B cell (primary cell): ENCODE measurements around the gene MAFF.

Experiments
- EZH2 ChIP-seq: IDR thresholded peaks from 2 replicates; pipeline ENCODE4 v1.6.1; 2012; ENCODE audit warnings: borderline replicate concordance, low read depth, mild to moderate bottlenecking, moderate library complexity, low read length; ENCODE audit not compliant: insufficient read depth, poor library complexity, severe bottlenecking
- TF ChIP-seq, protein P1 (sequence below): fragments of 200-600 bp; IDR thresholded peaks from one replicate; pipeline ENCODE4 v1.8.0; 2022; ENCODE audit warnings: antibody characterized with exemption, mild to moderate bottlenecking

DNA sequence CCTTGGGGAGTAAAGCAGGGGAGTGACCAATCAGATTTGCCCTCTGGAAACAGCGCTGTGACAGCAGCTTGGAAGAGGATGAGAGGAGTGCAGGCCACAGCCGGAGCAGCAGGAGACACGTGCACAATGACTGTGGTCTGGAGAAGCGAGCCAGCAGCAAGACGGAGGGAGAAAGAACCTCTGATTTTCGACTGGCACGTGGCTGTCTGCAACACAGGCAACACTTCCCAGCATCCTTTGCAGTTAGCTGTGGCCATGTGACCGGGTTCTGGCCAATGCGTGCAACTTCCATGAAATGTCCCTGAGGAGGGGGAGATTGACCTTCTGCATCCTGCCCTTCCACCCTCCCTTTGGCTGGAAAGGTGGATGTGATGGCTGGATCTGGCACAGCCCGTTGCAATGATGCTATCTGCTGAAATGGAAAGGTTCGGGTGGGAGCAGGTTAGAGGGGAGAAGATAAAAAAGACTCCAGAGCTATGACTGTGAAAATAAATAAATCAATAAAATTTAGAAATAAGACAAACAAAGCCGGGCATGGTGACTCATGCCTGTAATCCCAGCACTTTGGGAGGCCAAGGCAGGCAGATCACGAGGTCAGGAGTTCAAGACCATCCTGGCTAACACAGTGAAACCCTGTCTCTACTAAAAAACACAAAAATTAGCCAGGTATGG, 35.7 kb upstream of the MAFF start:
- TF ChIP-seq, protein P1, sequence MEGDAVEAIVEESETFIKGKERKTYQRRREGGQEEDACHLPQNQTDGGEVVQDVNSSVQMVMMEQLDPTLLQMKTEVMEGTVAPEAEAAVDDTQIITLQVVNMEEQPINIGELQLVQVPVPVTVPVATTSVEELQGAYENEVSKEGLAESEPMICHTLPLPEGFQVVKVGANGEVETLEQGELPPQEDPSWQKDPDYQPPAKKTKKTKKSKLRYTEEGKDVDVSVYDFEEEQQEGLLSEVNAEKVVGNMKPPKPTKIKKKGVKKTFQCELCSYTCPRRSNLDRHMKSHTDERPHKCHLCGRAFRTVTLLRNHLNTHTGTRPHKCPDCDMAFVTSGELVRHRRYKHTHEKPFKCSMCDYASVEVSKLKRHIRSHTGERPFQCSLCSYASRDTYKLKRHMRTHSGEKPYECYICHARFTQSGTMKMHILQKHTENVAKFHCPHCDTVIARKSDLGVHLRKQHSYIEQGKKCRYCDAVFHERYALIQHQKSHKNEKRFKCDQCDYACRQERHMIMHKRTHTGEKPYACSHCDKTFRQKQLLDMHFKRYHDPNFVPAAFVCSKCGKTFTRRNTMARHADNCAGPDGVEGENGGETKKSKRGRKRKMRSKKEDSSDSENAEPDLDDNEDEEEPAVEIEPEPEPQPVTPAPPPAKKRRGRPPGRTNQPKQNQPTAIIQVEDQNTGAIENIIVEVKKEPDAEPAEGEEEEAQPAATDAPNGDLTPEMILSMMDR, result no peak
- no peak for TF ChIP-seq EZH2
